ENCODE measurements around the gene PRKN.
"Not testable (repeated sequence)": the region's sequence is repeated elsewhere in the genome, so short reads cannot be mapped to it uniquely, and the experiment has no call there.

Gene PRKN

DNA sequence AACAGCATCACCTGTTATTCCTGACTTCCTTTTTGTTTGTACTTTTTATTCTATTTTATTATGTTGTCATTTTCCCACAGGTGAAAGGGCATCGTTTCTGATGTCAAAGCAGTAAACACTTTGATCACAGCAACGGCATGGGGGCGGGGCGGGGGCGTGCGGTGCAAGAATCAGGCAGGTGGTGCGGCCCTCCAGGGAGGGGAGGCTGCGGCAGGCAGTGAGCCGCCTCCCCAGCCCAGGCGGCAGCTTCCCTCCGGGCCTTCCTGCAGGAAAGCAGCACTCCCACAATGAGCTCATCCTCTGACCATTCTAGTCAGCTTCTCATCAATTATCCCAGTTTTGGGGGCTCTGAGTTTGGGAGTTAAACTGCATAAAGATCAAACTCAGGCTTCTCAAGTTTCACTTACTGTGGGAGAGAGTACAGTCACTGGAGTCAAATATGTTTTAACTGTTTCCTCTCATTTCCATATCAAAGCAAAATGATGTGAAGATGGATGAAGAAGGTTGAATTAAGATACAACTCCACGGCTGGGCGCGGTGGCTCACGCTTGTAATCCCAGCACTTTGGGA, 845.3 kb downstream of the PRKN start:
- DNase-seq = no peak

DNA sequence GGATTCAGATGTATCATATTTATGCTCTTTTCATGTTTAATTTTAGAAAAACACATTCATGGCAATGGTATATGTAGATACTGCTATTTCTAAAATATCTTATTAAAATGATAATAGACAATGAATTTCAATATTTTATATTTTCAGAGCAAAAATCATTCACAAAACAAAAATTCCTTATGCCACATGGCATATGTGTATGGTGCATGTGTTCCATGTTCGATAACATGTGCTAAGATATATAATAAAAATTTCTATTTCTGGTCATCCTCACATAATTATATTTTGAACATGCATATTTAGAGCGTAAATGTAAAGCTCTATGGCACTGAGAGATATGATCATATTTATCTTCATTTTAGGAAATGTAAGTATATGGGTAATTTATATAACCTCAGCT, 847.5 kb downstream of the PRKN start:
- no peak for DNase-seq

DNA sequence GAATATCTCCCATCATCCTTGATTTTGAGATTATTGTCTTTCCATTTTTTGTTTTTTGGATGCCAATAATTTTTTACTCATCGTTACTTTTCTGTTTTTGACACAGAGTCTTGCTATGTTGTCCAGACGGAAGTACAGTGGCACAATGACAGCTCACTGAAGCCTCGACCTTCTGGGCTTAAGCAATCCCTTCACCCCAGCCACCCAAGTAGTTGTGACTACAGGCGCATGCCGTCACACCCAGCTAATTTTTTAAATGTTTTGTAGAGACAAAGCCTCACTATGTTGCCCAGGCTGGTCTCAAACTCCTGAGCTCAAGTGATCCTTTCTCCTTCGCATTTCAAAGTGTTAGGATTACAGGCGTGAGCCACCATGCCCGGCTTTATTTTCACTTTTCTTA, 851.3 kb downstream of the PRKN start:
- no peak for DNase-seq

DNA sequence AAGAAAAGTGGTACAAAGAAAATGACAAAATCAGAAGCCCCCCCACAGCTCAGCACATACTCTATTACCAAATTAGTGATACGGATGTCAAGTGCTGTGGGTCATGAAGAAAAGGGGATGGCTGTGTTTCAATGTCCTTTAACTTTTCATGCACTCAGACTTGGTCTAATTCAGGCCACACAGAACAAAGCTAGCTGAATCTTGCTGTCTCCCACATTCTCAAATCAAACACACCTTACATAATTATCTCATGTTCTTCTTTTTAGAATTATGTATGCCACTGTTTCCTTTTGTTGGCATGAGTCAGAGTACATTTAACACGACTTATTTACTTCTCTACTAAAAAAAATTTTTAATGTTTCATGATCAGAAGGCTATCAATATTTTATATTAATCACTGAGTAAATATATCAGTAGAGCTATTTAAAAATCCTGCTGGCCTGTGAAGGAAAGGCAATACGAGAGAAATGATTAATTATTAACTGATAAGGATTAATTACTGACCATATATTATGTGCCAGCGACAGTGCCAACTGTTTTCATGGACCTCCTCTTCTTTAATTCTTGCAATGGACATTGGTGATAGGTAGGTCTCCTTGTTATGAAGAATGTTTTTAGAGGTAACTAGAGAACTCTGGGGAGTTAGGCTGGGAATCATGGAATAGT, 857.2 kb downstream of the PRKN start:
- DNase-seq = no peak

DNA sequence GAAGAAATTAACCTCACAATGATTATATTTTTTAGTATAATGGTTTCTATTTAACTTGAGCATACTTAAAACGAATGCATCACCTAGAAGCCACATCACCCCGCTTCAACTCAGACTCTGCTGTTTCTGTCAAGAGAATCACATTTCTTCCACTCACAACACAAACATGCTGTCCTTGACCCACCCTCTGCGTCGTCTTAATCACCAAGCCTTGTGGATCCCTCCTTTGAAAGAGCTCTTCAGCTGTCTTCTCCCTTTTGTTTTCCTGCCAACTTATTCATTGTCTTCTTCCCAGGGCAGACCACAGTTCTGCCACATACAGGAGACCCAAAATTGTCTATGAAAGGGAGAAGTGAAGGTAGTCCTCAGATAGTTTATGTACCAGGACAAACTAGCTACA, 858.1 kb downstream of the PRKN start:
- DNase-seq = no peak

DNA sequence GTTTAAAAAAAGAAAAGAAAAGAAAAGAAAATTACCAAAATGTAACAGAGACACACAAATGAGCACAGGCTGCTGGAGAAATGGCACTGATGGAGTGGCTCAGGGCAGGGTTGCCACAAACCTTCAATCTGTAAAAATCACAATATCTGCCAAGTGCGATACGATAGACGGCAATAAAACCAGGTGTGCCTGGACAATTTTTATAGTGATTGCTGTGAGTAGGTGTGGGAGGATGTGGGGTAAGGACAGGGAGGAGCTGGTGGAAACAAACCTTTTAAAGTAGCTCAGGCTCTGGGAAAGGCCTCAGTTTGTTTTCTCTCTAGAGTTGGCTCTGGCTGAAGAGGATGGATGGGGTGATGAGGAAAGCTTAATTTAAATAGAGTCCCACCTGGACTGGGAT, 861.0 kb downstream of the PRKN start:
- DNase-seq = no peak

DNA sequence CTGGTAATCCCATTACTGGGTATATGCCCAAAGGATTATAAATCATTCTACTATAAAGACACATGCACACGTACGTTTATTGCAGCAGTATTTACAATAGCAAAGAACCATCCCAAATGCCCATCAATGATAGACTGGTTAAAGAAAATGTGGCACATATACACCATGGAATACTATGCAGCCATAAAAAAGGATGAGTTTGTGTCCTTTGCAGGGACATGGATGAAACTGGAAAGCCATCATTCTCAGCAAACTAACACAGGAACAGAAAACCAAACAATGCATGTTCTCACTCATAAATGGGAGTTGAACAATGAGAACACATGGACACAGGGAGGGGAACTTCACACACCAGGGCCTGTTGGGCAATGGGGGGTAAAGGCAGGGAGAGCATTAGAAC, 866.5 kb downstream of the PRKN start:
- DNase-seq = not testable (repeated sequence)

DNA sequence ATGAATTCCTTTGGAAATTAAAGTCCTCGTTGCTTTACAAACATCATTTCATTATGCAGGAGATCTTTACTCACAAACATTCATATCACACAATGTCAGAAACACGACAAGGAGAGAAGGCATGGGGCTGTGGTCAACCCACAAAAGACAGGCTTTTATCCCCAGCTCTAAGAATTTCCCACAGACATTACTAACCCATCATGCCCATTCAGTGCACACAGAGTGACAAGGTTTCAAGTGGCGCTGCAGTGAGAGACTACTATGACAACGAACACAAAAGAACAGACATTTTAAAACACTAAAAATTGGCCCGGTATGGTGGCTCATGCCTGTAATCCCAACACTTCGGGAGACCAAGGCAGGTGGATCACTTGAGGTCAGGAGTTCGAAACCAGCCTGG, 873.9 kb downstream of the PRKN start:
- DNase-seq = no peak

DNA sequence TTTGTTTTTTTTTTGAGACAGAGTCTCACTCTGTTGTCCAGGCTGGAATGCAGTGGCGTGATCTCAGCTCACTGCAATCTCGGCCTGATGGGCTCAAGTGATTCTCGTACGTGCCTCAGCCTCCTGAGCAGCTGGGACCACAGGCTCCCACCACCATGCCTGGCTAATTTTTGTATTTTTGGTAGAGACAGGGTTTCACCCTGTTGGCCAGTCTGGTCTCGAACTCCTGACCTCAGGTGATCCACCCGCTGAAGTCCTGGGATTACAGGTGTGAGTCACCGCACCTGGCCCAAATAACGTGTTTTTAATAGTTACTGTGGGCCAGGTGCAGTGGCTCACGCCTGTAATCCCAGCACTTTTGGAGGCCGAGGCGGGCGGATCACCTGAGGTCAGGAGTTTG, 876.1 kb downstream of the PRKN start:
- not testable (repeated sequence) for DNase-seq

DNA sequence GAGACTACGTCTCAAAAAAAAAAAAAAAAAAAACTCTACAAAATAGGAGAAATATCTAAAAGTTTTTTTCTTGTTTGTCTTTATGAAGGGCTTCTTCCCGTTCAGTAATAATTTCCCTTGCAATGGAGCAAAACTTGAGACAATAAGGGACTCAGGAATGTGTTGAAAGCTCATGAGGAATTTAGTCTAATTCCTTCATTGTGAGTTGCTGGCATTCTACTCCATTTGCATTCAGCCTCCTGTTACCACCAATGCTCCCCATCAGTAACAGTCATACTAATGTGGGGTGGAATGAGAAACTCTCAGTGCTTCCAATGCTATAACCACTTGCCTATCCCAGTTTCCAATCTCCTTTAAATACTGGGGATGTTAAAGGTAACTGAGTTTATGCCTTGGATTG, 877.0 kb downstream of the PRKN start:
- no peak for DNase-seq

DNA sequence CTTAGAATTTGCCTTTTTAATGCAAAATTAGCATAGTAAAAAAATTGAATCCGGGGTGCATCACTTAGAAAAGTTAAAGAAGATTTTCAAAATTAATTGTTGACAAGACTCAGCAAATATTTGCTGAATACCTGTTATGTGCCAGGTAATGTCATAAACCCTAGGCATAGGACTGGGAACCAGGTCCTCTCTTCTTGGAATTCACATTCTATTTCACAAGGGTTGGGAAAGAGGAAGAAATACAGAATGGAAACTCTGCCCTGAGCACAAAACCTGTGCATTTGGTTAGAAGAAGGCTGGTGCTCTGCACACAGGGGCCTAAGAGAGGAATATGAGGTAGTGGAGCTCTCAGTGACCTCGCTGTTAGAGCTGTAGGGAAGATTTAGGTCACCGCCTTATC, 879.9 kb downstream of the PRKN start:
- no peak for DNase-seq

DNA sequence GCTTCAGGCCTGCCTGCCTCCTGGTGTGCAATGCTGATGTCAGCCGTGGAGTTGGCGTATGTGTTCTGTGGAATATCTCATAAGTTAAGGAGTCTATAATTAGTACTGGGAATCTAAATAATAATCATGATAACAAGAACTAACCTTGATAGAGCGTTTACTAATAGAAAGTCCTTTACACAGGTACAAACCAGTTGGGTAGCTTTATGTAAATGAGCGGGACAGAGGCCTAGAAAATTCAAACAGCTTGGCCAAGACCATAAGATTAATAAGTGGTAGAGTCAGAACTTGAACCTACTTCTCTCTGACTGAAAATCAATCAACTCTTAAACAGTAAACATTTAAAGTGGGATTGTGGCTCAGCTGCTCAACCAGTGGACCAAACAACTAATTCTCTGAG, 882.8 kb downstream of the PRKN start:
- DNase-seq = no peak

DNA sequence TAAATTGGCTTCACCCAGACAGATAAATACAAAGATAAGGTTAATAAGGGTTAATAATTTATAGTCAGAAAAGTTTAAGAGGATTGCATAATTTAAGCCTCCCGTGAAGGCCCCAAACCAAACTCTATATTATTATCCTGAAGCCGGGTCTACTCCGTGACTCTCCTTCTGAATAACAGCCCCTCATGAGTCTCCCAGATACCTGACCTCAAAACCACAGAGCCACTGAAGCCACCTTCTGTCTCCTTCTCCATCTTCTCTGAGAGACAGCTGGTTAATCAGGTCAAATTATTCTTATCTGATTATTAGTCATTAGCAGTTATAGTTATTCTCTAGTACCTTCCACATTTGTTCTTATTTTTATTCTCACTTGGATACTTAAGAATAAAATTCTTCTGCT, 884.5 kb downstream of the PRKN start:
- DNase-seq = no peak

DNA sequence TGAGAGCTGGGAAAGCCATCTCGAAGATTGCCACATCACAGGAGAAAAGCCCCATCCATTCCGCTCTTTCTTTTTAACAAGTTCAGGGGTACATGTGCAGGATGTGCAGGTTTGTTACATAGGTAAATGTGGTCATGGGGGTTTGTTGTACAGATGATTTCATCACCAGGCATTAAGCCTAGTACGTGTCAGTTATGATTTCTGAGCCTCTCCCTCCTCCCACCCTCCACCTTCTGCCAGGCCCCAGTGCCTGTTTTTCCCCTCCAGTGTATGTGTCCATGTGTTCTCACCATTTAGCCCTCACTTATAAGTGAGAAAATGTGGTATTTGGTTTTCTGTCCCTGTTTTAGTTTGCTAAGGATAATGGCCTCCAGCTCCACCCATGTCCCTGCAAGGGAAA, 887.2 kb downstream of the PRKN start:
- no peak for DNase-seq

DNA sequence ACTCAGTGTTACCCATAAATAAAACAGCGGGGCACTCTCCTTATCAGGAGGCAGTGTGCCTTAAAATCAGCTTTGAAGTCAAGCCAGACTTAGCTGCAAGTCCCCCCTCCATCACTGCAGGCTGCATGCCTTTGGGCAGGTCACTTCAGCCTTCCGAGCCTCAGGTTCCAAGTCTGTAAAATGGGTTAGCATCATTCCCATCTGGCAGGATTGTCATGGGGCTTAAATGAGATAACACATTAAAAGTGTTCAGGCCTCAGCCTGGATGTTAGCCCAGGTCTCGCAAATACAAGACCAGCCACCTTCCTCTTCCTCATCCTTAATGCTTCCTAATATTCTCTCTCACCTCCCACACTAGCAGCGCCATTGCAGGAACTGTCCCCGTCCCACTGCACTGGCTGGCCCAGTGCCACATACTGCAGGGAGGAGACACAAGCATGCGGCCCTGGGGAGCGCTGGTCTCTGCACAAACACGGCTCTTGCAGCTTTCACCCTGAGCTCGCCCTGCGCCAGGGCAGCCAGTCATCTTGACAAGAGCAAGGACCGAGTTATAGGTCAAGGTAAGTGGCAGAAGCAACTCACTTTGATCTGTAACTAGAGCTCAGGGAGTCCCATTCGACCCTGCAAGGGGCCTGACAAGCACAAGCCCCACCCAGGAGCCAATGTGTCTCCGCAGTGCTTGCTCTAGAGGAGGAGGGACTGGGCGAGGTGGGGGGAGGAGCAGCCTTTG, 889.1 kb downstream of the PRKN start:
- no peak for DNase-seq

DNA sequence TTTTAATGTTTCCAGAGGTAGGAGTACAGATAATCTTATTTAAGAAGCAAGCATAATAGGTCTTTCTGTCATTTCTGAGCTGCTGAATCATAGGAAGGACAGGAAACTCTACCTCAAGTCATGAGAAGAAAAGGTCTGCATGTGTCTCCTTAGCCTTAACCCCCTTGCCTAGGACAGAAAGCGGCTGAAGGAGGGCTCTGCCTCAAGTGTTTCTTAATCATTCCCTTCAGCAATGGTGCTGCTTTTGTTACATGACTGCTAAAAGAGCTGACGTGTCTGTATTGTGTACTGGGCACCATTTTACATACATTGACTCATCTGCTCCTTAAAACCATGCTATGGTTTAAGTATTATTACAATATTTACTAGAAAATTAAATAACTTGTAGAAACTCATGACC, 889.7 kb downstream of the PRKN start:
- no peak for DNase-seq

DNA sequence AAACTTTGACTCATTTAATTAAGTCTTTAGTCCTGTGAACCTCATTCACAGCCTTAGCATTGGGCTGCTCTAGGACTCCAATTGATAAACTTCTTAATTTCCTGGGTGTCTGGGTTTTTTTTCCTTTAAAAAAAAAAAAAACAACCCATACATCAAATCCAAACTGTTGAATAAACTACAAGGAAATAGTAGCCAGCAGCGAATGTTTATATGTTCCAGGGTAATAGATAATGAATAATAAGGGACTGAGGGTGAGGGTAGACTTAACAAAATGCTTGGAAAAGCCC, 890.2 kb downstream of the PRKN start:
- DNase-seq = no peak

DNA sequence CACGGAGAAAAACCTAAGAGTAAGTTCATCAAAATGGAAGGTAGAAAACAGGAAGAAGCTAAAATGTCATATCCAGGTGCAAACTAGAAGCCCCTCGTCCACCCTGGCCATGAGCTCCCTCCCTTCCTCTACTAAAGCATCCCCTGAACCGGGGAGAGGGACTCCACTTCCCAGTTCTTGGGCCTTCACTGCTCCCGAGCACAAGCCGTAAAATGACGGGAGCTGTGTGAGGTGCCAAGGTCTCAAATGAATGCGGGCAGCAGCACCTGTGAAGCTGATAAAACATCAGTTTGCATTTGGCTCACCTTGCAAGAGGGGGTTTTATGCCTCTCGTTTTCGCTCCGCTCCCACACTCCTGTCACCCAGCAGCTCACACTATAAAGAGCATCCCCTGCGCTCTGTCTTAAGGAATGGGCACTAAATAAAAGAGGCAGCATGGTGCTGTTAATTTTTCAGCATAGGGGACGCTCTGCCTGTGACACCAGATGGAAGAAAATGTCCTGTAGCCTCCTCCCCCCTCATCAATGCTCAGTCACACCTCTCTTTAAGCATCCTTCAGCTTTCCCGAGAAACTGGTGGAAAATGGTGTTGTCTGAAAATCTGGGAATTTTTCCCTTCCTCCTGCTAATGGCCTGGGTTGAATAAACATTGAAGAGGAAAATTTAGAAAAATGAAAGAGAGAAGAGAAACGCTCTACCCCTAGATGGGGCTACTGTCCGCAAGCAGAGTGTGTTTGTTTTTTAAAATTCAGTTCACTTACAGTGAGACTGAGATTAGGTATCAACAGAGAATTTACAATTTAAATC, 890.7 kb downstream of the PRKN start:
- no peak for DNase-seq

DNA sequence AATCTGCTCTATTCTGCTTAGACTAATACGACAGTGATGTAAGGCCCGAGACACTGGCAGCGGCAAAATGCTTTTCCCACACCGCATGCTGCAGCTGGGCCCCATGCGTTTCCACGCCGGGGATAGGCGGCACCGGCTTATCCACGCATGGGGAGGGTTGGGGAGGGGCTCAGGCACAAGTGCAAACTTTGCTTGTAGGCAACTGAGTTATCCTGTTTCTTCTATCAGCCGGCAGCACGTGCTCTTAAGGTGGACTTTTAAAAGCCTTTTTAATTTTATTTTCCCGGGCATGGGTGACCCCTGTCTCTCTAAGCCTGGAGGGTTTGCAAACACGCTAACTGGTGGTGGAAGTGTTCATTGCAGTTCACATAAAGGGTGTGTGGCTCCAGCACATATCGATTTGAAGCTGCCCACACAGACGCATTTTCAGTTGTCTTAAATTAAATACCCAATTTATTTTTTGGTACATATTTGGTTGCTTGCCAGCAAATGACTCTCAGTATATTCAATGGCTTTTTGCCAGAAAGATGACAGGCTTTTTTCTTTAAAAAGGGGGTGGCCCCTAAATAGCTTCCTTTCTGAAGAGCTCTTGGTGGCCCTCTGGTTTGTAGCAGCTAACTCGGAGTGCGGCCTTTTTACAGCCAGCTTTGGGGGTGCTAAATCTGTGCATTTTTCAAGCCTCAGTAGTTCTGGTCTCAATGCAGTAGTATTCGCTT, 891.9 kb downstream of the PRKN start:
- no peak for DNase-seq

DNA sequence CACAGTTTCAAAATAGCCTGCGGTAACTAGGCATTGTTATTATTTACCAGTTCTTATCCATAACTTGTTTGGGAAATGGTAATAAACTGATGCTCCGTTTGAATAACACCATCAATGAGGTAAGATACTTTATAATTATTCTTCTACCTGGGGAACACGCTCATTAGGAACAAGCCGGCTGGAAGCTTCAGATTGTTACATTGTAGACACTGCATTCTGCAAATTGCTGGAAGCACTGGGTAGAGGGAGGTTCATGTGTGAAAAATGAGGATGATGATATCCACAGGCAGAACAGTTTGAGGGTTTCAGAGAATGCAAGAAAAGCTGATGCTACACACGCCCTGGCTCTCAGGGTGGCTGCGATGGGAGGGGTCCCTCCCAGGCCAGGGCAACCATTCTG, 893.1 kb downstream of the PRKN start:
- DNase-seq = no peak

DNA sequence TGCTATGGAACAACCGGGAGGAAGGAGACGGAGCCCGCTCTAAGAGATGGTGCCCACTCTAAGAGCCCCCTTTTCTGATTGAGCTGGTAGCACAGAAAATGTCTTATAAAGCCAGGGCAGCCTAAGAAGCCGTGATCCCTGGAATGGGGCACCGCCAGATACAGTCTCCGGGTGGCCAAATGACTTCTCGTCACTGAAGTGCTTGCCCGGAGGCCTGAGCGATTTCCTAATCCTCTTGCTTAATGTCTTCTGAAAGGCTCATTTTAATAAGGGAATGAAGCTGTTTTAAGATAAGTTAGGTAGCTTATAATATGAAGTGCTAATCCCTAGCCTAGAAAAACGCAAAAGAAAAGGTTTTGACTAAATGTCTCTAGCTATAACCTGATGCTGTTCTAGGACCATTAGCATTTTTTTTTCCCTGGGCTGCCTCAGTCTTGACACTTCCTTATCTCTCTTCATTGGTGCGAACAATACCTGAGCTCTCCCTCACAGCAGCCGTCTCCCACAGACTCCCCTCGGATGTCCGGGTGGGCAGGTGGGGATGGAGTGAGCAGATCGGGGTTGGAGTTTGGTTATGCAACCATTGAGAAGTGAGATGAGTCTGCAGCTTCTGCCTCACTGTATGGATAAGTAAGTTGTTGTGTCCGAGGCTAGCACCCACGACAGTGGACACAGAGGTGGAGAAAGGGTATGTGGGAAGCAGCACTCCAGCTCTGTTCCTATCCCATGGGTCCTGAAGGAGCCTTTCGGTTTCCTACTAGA, 894.3 kb downstream of the PRKN start:
- no peak for DNase-seq

DNA sequence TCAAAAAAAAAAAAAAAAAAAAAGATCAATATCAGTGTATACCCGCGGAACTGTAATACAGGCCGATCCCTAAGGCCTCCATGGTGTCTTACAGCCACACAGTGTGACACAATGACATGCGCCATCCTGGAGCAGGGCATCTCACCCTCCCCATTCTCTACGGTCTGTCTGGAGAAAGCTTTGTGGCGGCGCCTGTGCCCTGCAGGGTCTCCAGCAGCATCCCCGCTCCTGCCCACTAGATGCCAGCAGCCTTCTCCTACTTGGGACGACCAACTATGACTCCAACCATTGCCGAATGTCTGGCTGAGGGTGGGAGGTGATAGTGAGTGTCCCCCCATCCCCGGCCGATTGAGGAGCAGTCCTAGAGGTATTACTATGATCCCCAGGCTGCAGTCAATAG, 894.9 kb downstream of the PRKN start:
- no peak for DNase-seq
